CD4-positive, alpha-beta T cell (primary cell): ENCODE results near the gene LTB4R2. TPM values are rescaled to one million over a fixed set of nuclear protein-coding genes. Genes with fewer than 3 reads are reported as not detected.

ENCODE experiments used
- ATAC-seq: fragments of 200-7000 bp; cut with Tn5 transposase; one replicate; pipeline ENCODE4 v1.10.0; 2022; ENCODE audit warnings: mild to moderate bottlenecking; ENCODE audit not compliant: poor library complexity
- CTCF ChIA-PET: fragments of 350-600 bp; sonication (Branson Sonifier 250); formaldehyde crosslinking; loops from one replicate; lab custom pipeline; 2021; ENCODE audit warnings: antibody characterized with exemption, inconsistent platforms; lab: Charles Lee
- POLR2A ChIA-PET: fragments of 350-600 bp; sonication (Branson Sonifier 250); formaldehyde crosslinking; loops from one replicate; lab custom pipeline; 2021; ENCODE audit warnings: antibody characterized with exemption, inconsistent platforms; lab: Charles Lee
- DNase-seq, 14 experiments: peaks; one replicate each; pipeline ENCODE4 v3.0.0-alpha.2; 2013 to 2020; ENCODE audit warnings: mixed read lengths in 2 of 14
- H3K27ac ChIP-seq, 2 donors: one replicate each; pipeline versions ENCODE4 v1.5.1 to v1.7.0; 2013; ENCODE audit warnings: low read length in 2 of 2, low read depth in 1 of 2, mild to moderate bottlenecking in 1 of 2
- H3K27me3 ChIP-seq, 2 experiments: 1 replicate in 1 of 2; 2 replicates in 1 of 2; pipeline versions ENCODE4 v1.6.1 to v1.7.0; 2013; ENCODE audit warnings: low read length in 2 of 2, control low read depth in 1 of 2, mild to moderate bottlenecking in 1 of 2, moderate library complexity in 1 of 2; ENCODE audit not compliant: insufficient read depth in 2 of 2, control insufficient read depth in 1 of 2
- H3K36me3 ChIP-seq: one replicate; pipeline ENCODE4 v1.6.1; 2013; ENCODE audit warnings: low read length, control low read depth; ENCODE audit not compliant: insufficient read depth
- H3K4me1 ChIP-seq: one replicate; pipeline ENCODE4 v1.6.1; 2013; ENCODE audit warnings: low read length, control low read depth; ENCODE audit not compliant: insufficient read depth
- H3K4me3 ChIP-seq: one replicate; pipeline ENCODE4 v1.5.1; 2013; ENCODE audit warnings: mild to moderate bottlenecking, low read length, moderate library complexity
- H3K9me3 ChIP-seq, 2 experiments: 1 replicate in 1 of 2; 2 replicates in 1 of 2; pipeline versions ENCODE4 v1.6.1 to v1.7.0; 2013; ENCODE audit warnings: low read length in 2 of 2, mild to moderate bottlenecking in 2 of 2, control low read depth in 1 of 2, moderate library complexity in 1 of 2; ENCODE audit not compliant: control insufficient read depth in 1 of 2, insufficient read depth in 1 of 2
- H3K27ac Mint-ChIP-seq: one replicate; pipeline ENCODE4 v1.8.0; 2020; ENCODE audit warnings: mixed read lengths
- H3K27me3 Mint-ChIP-seq: one replicate; pipeline ENCODE4 v1.8.0; 2021; ENCODE audit warnings: mixed read lengths
- H3K36me3 Mint-ChIP-seq: one replicate; pipeline ENCODE4 v1.8.0; 2021; ENCODE audit warnings: low read depth, mixed read lengths
- H3K4me1 Mint-ChIP-seq: one replicate; pipeline ENCODE4 v1.8.0; 2021; ENCODE audit warnings: low read depth, mixed read lengths
- H3K4me3 Mint-ChIP-seq: one replicate; pipeline ENCODE4 v1.8.0; 2020; ENCODE audit warnings: mild to moderate bottlenecking, mixed read lengths
- H3K9me3 Mint-ChIP-seq: one replicate; pipeline ENCODE4 v1.8.0; 2020; ENCODE audit warnings: mixed read lengths
- intact Hi-C, 2 experiments: fragments of 100-400 bp; cut with DNase I in 1 of 2; cut with micrococcal nuclease in 1 of 2; formaldehyde crosslinking; loops; one replicate each; pipeline versions ENCODE4 v1.15.1 to v1.9.0; 2023 to 2025; cut with DNase I, micrococcal nuclease
- total RNA-seq, 174 experiments: library from RNA in 2 of 174; stranded (reverse) in 2 of 174; gene quantifications; one replicate each; pipeline ENCODE4 v1.2.3 and lab custom pipeline; 2021 to 2026
- TF ChIP-seq, protein P1 (sequence below): fragments of 200-600 bp; IDR thresholded peaks from one replicate; pipeline ENCODE4 v1.8.0; 2022; ENCODE audit warnings: antibody characterized with exemption, mild to moderate bottlenecking

LTB4R2 gene
- total RNA-seq, 2 experiments from 2014 or later, result 16.4 to 18.2 TPM

- no peak for ATAC-seq
- ChIA-PET POLR2A (interaction anchor here (1.3 kb wide), 1 partner anchor 102 kb away, joined by 4 read pairs; no protein-coding TSS in a partner anchor), CTCF (interaction anchor here (0.9 to 4.8 kb wide), 5 partner anchors 17 to 108 kb away, joined by 3 to 36 read pairs (median 5); partner anchors contain the start of genes CIDEB, LTB4R, LTB4R2 and RABGGTA)
- peaks cover 32% of the 10 kb centered on the region for H3K27me3 Mint-ChIP-seq
- H3K9me3 ChIP-seq, result no peaks in the 10 kb centered on the region
- no peak for DNase-seq
- H3K4me3 Mint-ChIP-seq, result no peak overlapping the region
- no peaks in the 10 kb centered on the region for H3K9me3 Mint-ChIP-seq
- H3K27me3 ChIP-seq, result peaks cover 11 to 13% of the 10 kb centered on the region in 2 experiments
- H3K27ac ChIP-seq, result no peak overlapping the region
- H3K36me3 ChIP-seq, result no peaks in the 10 kb centered on the region
- peaks cover 65% of the 10 kb centered on the region for H3K4me1 ChIP-seq
- intact Hi-C loops, result no loop called here
- no peak overlapping the region for H3K4me3 ChIP-seq
- H3K4me1 Mint-ChIP-seq, result peaks cover 48% of the 10 kb centered on the region
- TF ChIP-seq, protein P1, sequence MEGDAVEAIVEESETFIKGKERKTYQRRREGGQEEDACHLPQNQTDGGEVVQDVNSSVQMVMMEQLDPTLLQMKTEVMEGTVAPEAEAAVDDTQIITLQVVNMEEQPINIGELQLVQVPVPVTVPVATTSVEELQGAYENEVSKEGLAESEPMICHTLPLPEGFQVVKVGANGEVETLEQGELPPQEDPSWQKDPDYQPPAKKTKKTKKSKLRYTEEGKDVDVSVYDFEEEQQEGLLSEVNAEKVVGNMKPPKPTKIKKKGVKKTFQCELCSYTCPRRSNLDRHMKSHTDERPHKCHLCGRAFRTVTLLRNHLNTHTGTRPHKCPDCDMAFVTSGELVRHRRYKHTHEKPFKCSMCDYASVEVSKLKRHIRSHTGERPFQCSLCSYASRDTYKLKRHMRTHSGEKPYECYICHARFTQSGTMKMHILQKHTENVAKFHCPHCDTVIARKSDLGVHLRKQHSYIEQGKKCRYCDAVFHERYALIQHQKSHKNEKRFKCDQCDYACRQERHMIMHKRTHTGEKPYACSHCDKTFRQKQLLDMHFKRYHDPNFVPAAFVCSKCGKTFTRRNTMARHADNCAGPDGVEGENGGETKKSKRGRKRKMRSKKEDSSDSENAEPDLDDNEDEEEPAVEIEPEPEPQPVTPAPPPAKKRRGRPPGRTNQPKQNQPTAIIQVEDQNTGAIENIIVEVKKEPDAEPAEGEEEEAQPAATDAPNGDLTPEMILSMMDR, result no peak
- H3K36me3 Mint-ChIP-seq, result no peaks in the 10 kb centered on the region
- H3K27ac Mint-ChIP-seq, result peak overlapping the region; percentile 2
Measured at GRCh38 chr14:24329073-24329663, 19.2 kb downstream of the LTB4R2 start.

- intact Hi-C loops, result loop anchor here in 1 of 2 experiments (2.0 to 10.0 kb wide), 2 partner anchors 19 to 345 kb away; partner anchors contain the start of genes LTB4R and LTB4R2
- peak; percentile 15 for ATAC-seq
- peak in 11 of 14 experiments; percentile 30 to 87 (median 43) for DNase-seq
- POLR2A ChIA-PET, result interaction anchor here (1.3 kb wide), 1 partner anchor 102 kb away, joined by 4 read pairs; no protein-coding TSS in a partner anchor
- Mint-ChIP-seq H3K27me3 (peaks cover 38% of the 10 kb centered on the region), H3K27ac (peak overlapping the region; percentile 2), H3K4me3 (peak overlapping the region; percentile 1), H3K4me1 (peaks cover 54% of the 10 kb centered on the region), H3K9me3 (no peaks in the 10 kb centered on the region), H3K36me3 (no peaks in the 10 kb centered on the region)
- CTCF ChIA-PET, result interaction anchor here (0.9 to 4.8 kb wide), 7 partner anchors 18 to 107 kb away, joined by 3 to 36 read pairs (median 8); partner anchors contain the start of genes CIDEB, DHRS1, LTB4R and LTB4R2
- Histone ChIP-seq H3K9me3 (no peaks in the 10 kb centered on the region), H3K27ac (no peak overlapping the region), H3K4me3 (no peak overlapping the region), H3K27me3 (peaks cover 17 to 19% of the 10 kb centered on the region in 2 experiments), H3K36me3 (no peaks in the 10 kb centered on the region), H3K4me1 (peaks cover 70% of the 10 kb centered on the region)
- TF ChIP-seq, protein P1, result no peak
Measured at GRCh38 chr14:24329736-24330135, 19.8 kb downstream of the LTB4R2 start.

GRCh38 chr14:24330973-24331674 is 21.2 kb downstream of the LTB4R2 start:
- DNase-seq (no peak), ATAC-seq (no peak)
- H3K27me3 Mint-ChIP-seq, result peaks cover 44% of the 10 kb centered on the region
- H3K4me1 Mint-ChIP-seq, result peaks cover 62% of the 10 kb centered on the region
- H3K36me3 Mint-ChIP-seq, result peaks cover 12% of the 10 kb centered on the region
- Histone ChIP-seq H3K4me3 (no peak overlapping the region), H3K4me1 (peaks cover 83% of the 10 kb centered on the region), H3K36me3 (no peaks in the 10 kb centered on the region), H3K27ac (no peak overlapping the region), H3K9me3 (no peaks in the 10 kb centered on the region), H3K27me3 (peaks cover 26 to 27% of the 10 kb centered on the region in 2 experiments)
- no peaks in the 10 kb centered on the region for H3K9me3 Mint-ChIP-seq
- H3K27ac Mint-ChIP-seq, result no peak overlapping the region
- TF ChIP-seq, protein P1, result no peak
- ChIA-PET POLR2A (interaction anchor here (1.0 to 3.9 kb wide), 3 partner anchors 19 to 101 kb away, joined by 5 to 30 read pairs (median 9); partner anchors contain the start of genes CIDEB and LTB4R), CTCF (interaction anchor here (1.3 to 4.8 kb wide), 6 partner anchors 20 to 112 kb away, joined by 3 to 89 read pairs (median 18); partner anchors contain the start of genes CBLN3, CIDEB, DHRS1 and KHNYN)
- intact Hi-C loops, result loop anchor here in 1 of 2 experiments (2.0 to 10.0 kb wide), 2 partner anchors 20 to 344 kb away; partner anchors contain the start of genes LTB4R and LTB4R2
- no peak overlapping the region for H3K4me3 Mint-ChIP-seq
